Stimulated activated memory B cell treated with anti-CD40 and anti-IgM and Interleukin-4, amounts not matched to agents 10 μg/mL and 1 μg/mL and 100 μg/mL, for 72 hours (primary cell): Measurements from ENCODE around the gene PTPRA.

Source experiments
- ATAC-seq: fragments of 150-1000 bp; cut with Tn5 transposase; 2 replicates; pipeline ENCODE4 v1.10.0; 2021
- H3K27ac Mint-ChIP-seq: one replicate; pipeline ENCODE4 v1.8.0; 2022; ENCODE audit warnings: mild to moderate bottlenecking, mixed read lengths
- H3K27me3 Mint-ChIP-seq: one replicate; pipeline ENCODE4 v1.8.0; 2022; ENCODE audit warnings: mixed read lengths
- H3K36me3 Mint-ChIP-seq: one replicate; pipeline ENCODE4 v1.8.0; 2022; ENCODE audit warnings: mixed read lengths
- H3K4me1 Mint-ChIP-seq: one replicate; pipeline ENCODE4 v1.8.0; 2022; ENCODE audit warnings: mixed read lengths
- H3K4me3 Mint-ChIP-seq: one replicate; pipeline ENCODE4 v1.8.0; 2022; ENCODE audit warnings: mild to moderate bottlenecking, moderate library complexity, mixed read lengths
- H3K9me3 Mint-ChIP-seq: one replicate; pipeline ENCODE4 v1.8.0; 2022; ENCODE audit warnings: mixed read lengths

Gene PTPRA

GRCh38 chr20:2919518-2920245 lies 46.4 kb downstream of the PTPRA start:
- H3K4me1 Mint-ChIP-seq, result peaks cover 14% of the 10 kb centered on the region
- no peaks in the 10 kb centered on the region for H3K9me3 Mint-ChIP-seq
- no peaks in the 10 kb centered on the region for H3K27me3 Mint-ChIP-seq
- peaks cover 17% of the 10 kb centered on the region for H3K36me3 Mint-ChIP-seq
- H3K27ac Mint-ChIP-seq, result no peak overlapping the region
- no peak overlapping the region for H3K4me3 Mint-ChIP-seq
- no peak for ATAC-seq

- H3K4me1 Mint-ChIP-seq, result peaks cover 13% of the 10 kb centered on the region
- H3K36me3 Mint-ChIP-seq, result peaks cover 24% of the 10 kb centered on the region
- H3K9me3 Mint-ChIP-seq, result no peaks in the 10 kb centered on the region
- H3K4me3 Mint-ChIP-seq, result no peak overlapping the region
- no peak overlapping the region for H3K27ac Mint-ChIP-seq
- no peak for ATAC-seq
- H3K27me3 Mint-ChIP-seq, result no peaks in the 10 kb centered on the region
These were observed 47.2 kb downstream of the PTPRA start for GRCh38 chr20:2920473-2920872.

GRCh38 chr20:2921506-2921905 lies 48.2 kb downstream of the PTPRA start:
- H3K36me3 Mint-ChIP-seq, result peaks cover 30% of the 10 kb centered on the region

GRCh38 chr20:2922957-2923356 lies 49.7 kb downstream of the PTPRA start:
- no peak overlapping the region for H3K27ac Mint-ChIP-seq
- peaks cover 13% of the 10 kb centered on the region for H3K4me1 Mint-ChIP-seq
- H3K4me3 Mint-ChIP-seq, result no peak overlapping the region
- no peak for ATAC-seq
- H3K27me3 Mint-ChIP-seq, result no peaks in the 10 kb centered on the region
- no peaks in the 10 kb centered on the region for H3K9me3 Mint-ChIP-seq
- H3K36me3 Mint-ChIP-seq, result peaks cover 31% of the 10 kb centered on the region

More at GRCh38 chr20:2921506-2921905, 48.2 kb downstream of the PTPRA start:
- Mint-ChIP-seq H3K4me3 (no peak overlapping the region), H3K4me1 (peaks cover 13% of the 10 kb centered on the region), H3K9me3 (no peaks in the 10 kb centered on the region), H3K27ac (no peak overlapping the region), H3K27me3 (no peaks in the 10 kb centered on the region)
- ATAC-seq, result no peak

GRCh38 chr20:2930538-2930937 lies 57.3 kb downstream of the PTPRA start:
- Mint-ChIP-seq H3K4me3 (no peak overlapping the region), H3K36me3 (peaks cover 14% of the 10 kb centered on the region), H3K4me1 (no peaks in the 10 kb centered on the region), H3K27me3 (no peaks in the 10 kb centered on the region), H3K9me3 (no peaks in the 10 kb centered on the region), H3K27ac (no peak overlapping the region)
- no peak for ATAC-seq

- Mint-ChIP-seq H3K27me3 (no peaks in the 10 kb centered on the region), H3K27ac (no peak overlapping the region), H3K9me3 (no peaks in the 10 kb centered on the region), H3K4me1 (no peaks in the 10 kb centered on the region), H3K36me3 (peaks cover 7% of the 10 kb centered on the region), H3K4me3 (no peak overlapping the region)
- no peak for ATAC-seq
These were observed 59.2 kb downstream of the PTPRA start for GRCh38 chr20:2932498-2932897.

GRCh38 chr20:2937902-2938301 lies 64.6 kb downstream of the PTPRA start:
- H3K9me3 Mint-ChIP-seq, result no peaks in the 10 kb centered on the region
- H3K36me3 Mint-ChIP-seq, result peaks cover 21% of the 10 kb centered on the region
- H3K27me3 Mint-ChIP-seq, result no peaks in the 10 kb centered on the region
- peaks cover 13% of the 10 kb centered on the region for H3K4me1 Mint-ChIP-seq
- H3K27ac Mint-ChIP-seq, result no peak overlapping the region
- no peak overlapping the region for H3K4me3 Mint-ChIP-seq
- no peak for ATAC-seq

- Mint-ChIP-seq H3K27ac (no peak overlapping the region), H3K4me1 (peaks cover 20% of the 10 kb centered on the region), H3K27me3 (no peaks in the 10 kb centered on the region), H3K36me3 (peaks cover 33% of the 10 kb centered on the region), H3K4me3 (no peak overlapping the region), H3K9me3 (no peaks in the 10 kb centered on the region)
- no peak for ATAC-seq
These were observed 69.2 kb downstream of the PTPRA start for GRCh38 chr20:2942439-2942838.

- peaks cover 52% of the 10 kb centered on the region for H3K36me3 Mint-ChIP-seq
- no peaks in the 10 kb centered on the region for H3K9me3 Mint-ChIP-seq
- no peak overlapping the region for H3K27ac Mint-ChIP-seq
- H3K4me3 Mint-ChIP-seq, result no peak overlapping the region
- no peaks in the 10 kb centered on the region for H3K27me3 Mint-ChIP-seq
- peaks cover 6% of the 10 kb centered on the region for H3K4me1 Mint-ChIP-seq
- ATAC-seq, result no peak
These were observed 74.0 kb downstream of the PTPRA start for GRCh38 chr20:2946988-2947961.

- Mint-ChIP-seq H3K27ac (no peak overlapping the region), H3K27me3 (no peaks in the 10 kb centered on the region), H3K4me1 (peaks cover 6% of the 10 kb centered on the region), H3K9me3 (no peaks in the 10 kb centered on the region), H3K36me3 (peaks cover 46% of the 10 kb centered on the region), H3K4me3 (no peak overlapping the region)
- ATAC-seq, result no peak
These were observed 75.7 kb downstream of the PTPRA start for GRCh38 chr20:2948968-2949367.

- Mint-ChIP-seq H3K4me1 (peaks cover 12% of the 10 kb centered on the region), H3K9me3 (no peaks in the 10 kb centered on the region), H3K27me3 (no peaks in the 10 kb centered on the region), H3K36me3 (peaks cover 43% of the 10 kb centered on the region), H3K27ac (no peak overlapping the region), H3K4me3 (no peak overlapping the region)
- ATAC-seq, result no peak
These were observed 79.5 kb downstream of the PTPRA start for GRCh38 chr20:2952766-2953165.

GRCh38 chr20:2955257-2955970 lies 82.1 kb downstream of the PTPRA start:
- ATAC-seq, result no peak
- H3K4me3 Mint-ChIP-seq, result no peak overlapping the region
- H3K36me3 Mint-ChIP-seq, result peaks cover 53% of the 10 kb centered on the region
- no peak overlapping the region for H3K27ac Mint-ChIP-seq
- peaks cover 14% of the 10 kb centered on the region for H3K4me1 Mint-ChIP-seq
- no peaks in the 10 kb centered on the region for H3K27me3 Mint-ChIP-seq
- H3K9me3 Mint-ChIP-seq, result no peaks in the 10 kb centered on the region

GRCh38 chr20:2956480-2956879 lies 83.2 kb downstream of the PTPRA start:
- ATAC-seq, result no peak
- H3K36me3 Mint-ChIP-seq, result peaks cover 54% of the 10 kb centered on the region
- no peak overlapping the region for H3K27ac Mint-ChIP-seq

GRCh38 chr20:2967841-2968240 lies 94.6 kb downstream of the PTPRA start:
- no peak overlapping the region for H3K27ac Mint-ChIP-seq
- peaks cover 42% of the 10 kb centered on the region for H3K36me3 Mint-ChIP-seq
- no peak for ATAC-seq
- no peaks in the 10 kb centered on the region for H3K27me3 Mint-ChIP-seq
- H3K4me3 Mint-ChIP-seq, result no peak overlapping the region
- no peaks in the 10 kb centered on the region for H3K4me1 Mint-ChIP-seq
- H3K9me3 Mint-ChIP-seq, result no peaks in the 10 kb centered on the region

More at GRCh38 chr20:2956480-2956879, 83.2 kb downstream of the PTPRA start:
- no peaks in the 10 kb centered on the region for H3K9me3 Mint-ChIP-seq
- no peaks in the 10 kb centered on the region for H3K27me3 Mint-ChIP-seq
- peaks cover 14% of the 10 kb centered on the region for H3K4me1 Mint-ChIP-seq
- no peak overlapping the region for H3K4me3 Mint-ChIP-seq

- peaks cover 47% of the 10 kb centered on the region for H3K36me3 Mint-ChIP-seq
- no peaks in the 10 kb centered on the region for H3K9me3 Mint-ChIP-seq
- H3K27ac Mint-ChIP-seq, result no peak overlapping the region
- ATAC-seq, result no peak
- H3K4me1 Mint-ChIP-seq, result peaks cover 6% of the 10 kb centered on the region
- no peak overlapping the region for H3K4me3 Mint-ChIP-seq
- H3K27me3 Mint-ChIP-seq, result no peaks in the 10 kb centered on the region
These were observed 98.8 kb downstream of the PTPRA start for GRCh38 chr20:2972126-2972525.
